Peyer's patch (tissue), 4 donors: ENCODE measurements around the gene NOC4L.

ENCODE experiments used
- CTCF ChIP-seq, 6 experiments: fragments of 450-650 bp in 4 of 6; fragments of 200-600 bp in 2 of 6; sonication (generic) in 1 of 6; IDR thresholded peaks; one replicate each; pipeline ENCODE4 v1.5.1; 2017 to 2019; ENCODE audit warnings: antibody characterized with exemption in 6 of 6, mild to moderate bottlenecking in 3 of 6, moderate library complexity in 1 of 6
- POLR2A ChIP-seq, 2 donors: fragments of 450-650 bp; IDR thresholded peaks; one replicate each; pipeline ENCODE4 v1.5.1; 2017; ENCODE audit warnings: antibody characterized with exemption in 2 of 2, mild to moderate bottlenecking in 2 of 2, moderate library complexity in 2 of 2

- TF ChIP-seq CTCF (IDR thresholded peaks at IDR 0.05) (no peak), POLR2A (IDR thresholded peaks at IDR 0.05) (no peak)
Observed at GRCh38 chr12:132157733-132158409, 13.6 kb downstream of the NOC4L start.
